ENCODE measurements around the gene ZAR1L.

ZAR1L gene

GRCh38 chr13:32309312-32310133 is 5.6 kb downstream of the ZAR1L start:
- no peak for DNase-seq
- intact Hi-C loops (cut with DNase I) = loop anchor here (5.0 to 10.0 kb wide), 3 partner anchors 115 to 395 kb away; partner anchors contain the start of gene N4BP2L1

- DNase-seq = no peak
- intact Hi-C loops (cut with DNase I) = no loop called here
Measured at GRCh38 chr13:32305646-32306045, 9.5 kb downstream of the ZAR1L start.

- intact Hi-C loops (cut with DNase I) = no loop called here
Measured at GRCh38 chr13:32302461-32302860, 12.7 kb downstream of the ZAR1L start.

GRCh38 chr13:32300920-32301319 is 14.2 kb downstream of the ZAR1L start:
- intact Hi-C loops (cut with DNase I) = no loop called here
- no peak for DNase-seq

More at GRCh38 chr13:32302461-32302860, 12.7 kb downstream of the ZAR1L start:
- DNase-seq = no peak

GRCh38 chr13:32300406-32300805 is 14.8 kb downstream of the ZAR1L start:
- DNase-seq = no peak
- intact Hi-C loops (cut with DNase I) = no loop called here

- DNase-seq = no peak
Measured at GRCh38 chr13:32299893-32300292, 15.3 kb downstream of the ZAR1L start.

GRCh38 chr13:32298695-32299094 is 16.5 kb downstream of the ZAR1L start:
- intact Hi-C loops (cut with DNase I) = no loop called here
- DNase-seq = no peak

More at GRCh38 chr13:32299893-32300292, 15.3 kb downstream of the ZAR1L start:
- intact Hi-C loops (cut with DNase I) = no loop called here

GRCh38 chr13:32297206-32297605 is 18.0 kb downstream of the ZAR1L start:
- no peak for DNase-seq
- intact Hi-C loops (cut with DNase I) = no loop called here

GRCh38 chr13:32285633-32285965 is 29.6 kb downstream of the ZAR1L start:
- intact Hi-C loops (cut with DNase I) = no loop called here
- DNase-seq = no peak

GRCh38 chr13:32284927-32285632 is 30.1 kb downstream of the ZAR1L start:
- DNase-seq = peak in 15 of 42 donors; percentile 10 to 53 (median 22)
- intact Hi-C loops (cut with DNase I) = no loop called here

- intact Hi-C loops (cut with DNase I) = no loop called here
- DNase-seq = no peak
Measured at GRCh38 chr13:32282096-32282711, 33.0 kb downstream of the ZAR1L start.

- DNase-seq = no peak
- intact Hi-C loops (cut with DNase I) = no loop called here
Measured at GRCh38 chr13:32281096-32281495, 34.1 kb downstream of the ZAR1L start.

- DNase-seq = peak in 2 of 42 donors; percentile 19 to 27
- intact Hi-C loops (cut with DNase I) = no loop called here
Measured at GRCh38 chr13:32278426-32278825, 36.7 kb downstream of the ZAR1L start.

GRCh38 chr13:32277839-32278238 is 37.3 kb downstream of the ZAR1L start:
- DNase-seq = no peak
- intact Hi-C loops (cut with DNase I) = no loop called here

GRCh38 chr13:32272021-32272683 is 43.0 kb downstream of the ZAR1L start:
- intact Hi-C loops (cut with DNase I) = no loop called here
- DNase-seq = no peak

GRCh38 chr13:32267836-32268439 is 47.2 kb downstream of the ZAR1L start:
- no peak for DNase-seq
- intact Hi-C loops (cut with DNase I) = no loop called here

GRCh38 chr13:32266130-32266529 is 49.0 kb downstream of the ZAR1L start:
- intact Hi-C loops (cut with DNase I) = no loop called here
- DNase-seq = no peak

GRCh38 chr13:32265726-32266125 is 49.4 kb downstream of the ZAR1L start:
- intact Hi-C loops (cut with DNase I) = no loop called here
- DNase-seq = no peak

GRCh38 chr13:32264407-32264806 is 50.8 kb downstream of the ZAR1L start:
- DNase-seq = no peak
- intact Hi-C loops (cut with DNase I) = no loop called here

All from head of caudate nucleus (tissue), 42 donors.